ENCODE data around the gene S100A14.

DNA sequence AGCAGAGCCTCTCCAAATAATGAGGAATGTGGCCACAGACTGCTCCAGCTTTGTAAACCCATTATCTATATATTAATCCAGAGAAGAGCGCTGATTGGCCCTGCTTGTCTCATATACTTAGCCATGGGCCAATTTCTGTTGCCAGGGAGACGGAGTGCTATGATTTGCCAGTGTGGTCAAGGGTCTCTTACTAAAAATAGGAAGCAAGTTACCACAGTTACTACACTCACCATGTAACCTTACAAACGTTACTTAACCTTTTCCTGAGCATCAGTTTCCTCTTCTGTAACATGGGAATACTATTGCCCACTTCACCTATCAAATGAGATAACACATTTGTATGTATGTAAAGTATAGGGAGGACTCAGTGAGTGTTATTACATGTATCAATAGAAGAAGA lies 42.8 kb downstream of the S100A14 start:
- TF ChIP-seq, protein P1, sequence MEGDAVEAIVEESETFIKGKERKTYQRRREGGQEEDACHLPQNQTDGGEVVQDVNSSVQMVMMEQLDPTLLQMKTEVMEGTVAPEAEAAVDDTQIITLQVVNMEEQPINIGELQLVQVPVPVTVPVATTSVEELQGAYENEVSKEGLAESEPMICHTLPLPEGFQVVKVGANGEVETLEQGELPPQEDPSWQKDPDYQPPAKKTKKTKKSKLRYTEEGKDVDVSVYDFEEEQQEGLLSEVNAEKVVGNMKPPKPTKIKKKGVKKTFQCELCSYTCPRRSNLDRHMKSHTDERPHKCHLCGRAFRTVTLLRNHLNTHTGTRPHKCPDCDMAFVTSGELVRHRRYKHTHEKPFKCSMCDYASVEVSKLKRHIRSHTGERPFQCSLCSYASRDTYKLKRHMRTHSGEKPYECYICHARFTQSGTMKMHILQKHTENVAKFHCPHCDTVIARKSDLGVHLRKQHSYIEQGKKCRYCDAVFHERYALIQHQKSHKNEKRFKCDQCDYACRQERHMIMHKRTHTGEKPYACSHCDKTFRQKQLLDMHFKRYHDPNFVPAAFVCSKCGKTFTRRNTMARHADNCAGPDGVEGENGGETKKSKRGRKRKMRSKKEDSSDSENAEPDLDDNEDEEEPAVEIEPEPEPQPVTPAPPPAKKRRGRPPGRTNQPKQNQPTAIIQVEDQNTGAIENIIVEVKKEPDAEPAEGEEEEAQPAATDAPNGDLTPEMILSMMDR (IDR thresholded peaks at IDR 0.05) = no peak
- TF ChIP-seq POLR2A (IDR thresholded peaks at IDR 0.05) (no peak), POLR2AphosphoS5 (IDR thresholded peaks at IDR 0.05; ENCODE audit: insufficient read depth in 1 of 2, low read depth in 1 of 2) (no peak)

Data from vagina (tissue), 2 donors.